Activated CD4-positive, alpha-beta memory T cell treated with anti-CD3 and anti-CD28 coated beads for 36 hours (primary cell): ENCODE results near the gene FAM149B1. TPM values are rescaled to one million over a fixed set of nuclear protein-coding genes. Genes with fewer than 3 reads are reported as not detected.

Source experiments
- CTCF ChIA-PET: fragments of 350-600 bp; sonication (Branson Sonifier 250); formaldehyde crosslinking; loops from one replicate; lab custom pipeline; 2021; ENCODE audit warnings: antibody characterized with exemption, inconsistent platforms; lab: Charles Lee
- POLR2A ChIA-PET: fragments of 350-600 bp; sonication (Branson Sonifier 250); formaldehyde crosslinking; loops from one replicate; lab custom pipeline; 2021; ENCODE audit warnings: antibody characterized with exemption; lab: Charles Lee
- DNase-seq: peaks from one replicate; pipeline ENCODE4 v3.0.0-alpha.2; 2020
- H3K27ac Mint-ChIP-seq: one replicate; pipeline ENCODE4 v1.8.0; 2021; ENCODE audit warnings: mixed read lengths
- H3K27me3 Mint-ChIP-seq: one replicate; pipeline ENCODE4 v1.8.0; 2021; ENCODE audit warnings: mixed read lengths
- H3K36me3 Mint-ChIP-seq: one replicate; pipeline ENCODE4 v1.8.0; 2021; ENCODE audit warnings: mixed read lengths
- H3K4me1 Mint-ChIP-seq: one replicate; pipeline ENCODE4 v1.8.0; 2021; ENCODE audit warnings: low read depth, mixed read lengths
- H3K4me3 Mint-ChIP-seq: one replicate; pipeline ENCODE4 v1.8.0; 2021; ENCODE audit warnings: mild to moderate bottlenecking, mixed read lengths
- H3K9me3 Mint-ChIP-seq: one replicate; pipeline ENCODE4 v1.8.0; 2021; ENCODE audit warnings: mixed read lengths
- intact Hi-C: fragments of 100-400 bp; cut with micrococcal nuclease; formaldehyde crosslinking; loops from one replicate; pipeline ENCODE4 v1.15.1; 2023
- total RNA-seq, 2 experiments: library from RNA; stranded (reverse); gene quantifications; one replicate each; pipeline ENCODE4 v1.2.3, GENCODE V29; 2021

FAM149B1 gene
- total RNA-seq, 2 experiments from 2014 or later, result 12.8 to 14.6 TPM

DNA sequence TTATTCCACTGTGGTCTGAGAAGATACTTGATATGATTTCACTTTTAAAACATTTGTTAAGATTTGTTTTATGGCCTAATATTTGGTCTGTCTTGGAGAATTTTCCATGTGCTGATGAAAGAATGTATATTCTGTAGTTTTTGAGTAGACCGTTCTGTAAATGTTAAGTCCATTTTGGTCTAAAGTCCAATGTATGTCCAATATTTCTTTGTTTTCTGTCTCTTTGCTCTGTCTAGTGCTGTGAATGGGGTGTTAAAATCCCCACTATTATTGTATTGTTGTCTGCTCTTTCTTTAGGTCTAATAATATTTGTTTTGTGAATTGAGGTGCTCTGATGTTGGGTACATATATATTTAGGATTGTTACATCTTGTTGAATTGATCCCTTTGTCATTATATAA, 47.8 kb downstream of the FAM149B1 start:
- CTCF ChIA-PET, result no interaction called here
- no peak for DNase-seq
- no peaks in the 10 kb centered on the region for H3K4me1 Mint-ChIP-seq
- POLR2A ChIA-PET, result no interaction called here
- H3K36me3 Mint-ChIP-seq, result peaks cover 45% of the 10 kb centered on the region
- no peak overlapping the region for H3K4me3 Mint-ChIP-seq
- no peaks in the 10 kb centered on the region for H3K27me3 Mint-ChIP-seq
- intact Hi-C loops, result no loop called here
- no peaks in the 10 kb centered on the region for H3K9me3 Mint-ChIP-seq
- no peak overlapping the region for H3K27ac Mint-ChIP-seq

DNA sequence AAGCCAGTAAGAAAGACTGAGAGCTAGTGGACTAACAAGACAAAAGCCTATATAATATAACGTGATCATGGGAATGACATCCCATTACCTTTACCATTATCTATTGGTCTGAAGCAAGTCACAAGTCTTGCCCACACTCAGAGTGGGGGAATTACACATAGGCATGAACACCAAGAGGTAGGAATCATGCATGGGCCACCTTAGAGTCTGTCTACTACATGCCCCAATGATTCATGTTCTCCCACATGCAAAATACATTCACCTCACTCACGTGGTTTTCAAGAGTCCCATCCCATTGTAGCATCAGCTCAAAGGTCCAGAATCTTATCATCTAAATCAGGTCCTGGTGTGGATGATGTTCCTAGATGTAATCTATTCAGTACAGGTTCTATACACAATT, 49.7 kb downstream of the FAM149B1 start:
- no peaks in the 10 kb centered on the region for H3K9me3 Mint-ChIP-seq
- no peak for DNase-seq
- no peaks in the 10 kb centered on the region for H3K4me1 Mint-ChIP-seq
- POLR2A ChIA-PET, result interaction anchor here (0.7 kb wide), 1 partner anchor 47 kb away, joined by 3 read pairs; no protein-coding TSS in a partner anchor
- no peak overlapping the region for H3K27ac Mint-ChIP-seq
- peaks cover 51% of the 10 kb centered on the region for H3K36me3 Mint-ChIP-seq
- intact Hi-C loops, result no loop called here
- CTCF ChIA-PET, result no interaction called here
- no peaks in the 10 kb centered on the region for H3K27me3 Mint-ChIP-seq
- H3K4me3 Mint-ChIP-seq, result no peak overlapping the region

DNA sequence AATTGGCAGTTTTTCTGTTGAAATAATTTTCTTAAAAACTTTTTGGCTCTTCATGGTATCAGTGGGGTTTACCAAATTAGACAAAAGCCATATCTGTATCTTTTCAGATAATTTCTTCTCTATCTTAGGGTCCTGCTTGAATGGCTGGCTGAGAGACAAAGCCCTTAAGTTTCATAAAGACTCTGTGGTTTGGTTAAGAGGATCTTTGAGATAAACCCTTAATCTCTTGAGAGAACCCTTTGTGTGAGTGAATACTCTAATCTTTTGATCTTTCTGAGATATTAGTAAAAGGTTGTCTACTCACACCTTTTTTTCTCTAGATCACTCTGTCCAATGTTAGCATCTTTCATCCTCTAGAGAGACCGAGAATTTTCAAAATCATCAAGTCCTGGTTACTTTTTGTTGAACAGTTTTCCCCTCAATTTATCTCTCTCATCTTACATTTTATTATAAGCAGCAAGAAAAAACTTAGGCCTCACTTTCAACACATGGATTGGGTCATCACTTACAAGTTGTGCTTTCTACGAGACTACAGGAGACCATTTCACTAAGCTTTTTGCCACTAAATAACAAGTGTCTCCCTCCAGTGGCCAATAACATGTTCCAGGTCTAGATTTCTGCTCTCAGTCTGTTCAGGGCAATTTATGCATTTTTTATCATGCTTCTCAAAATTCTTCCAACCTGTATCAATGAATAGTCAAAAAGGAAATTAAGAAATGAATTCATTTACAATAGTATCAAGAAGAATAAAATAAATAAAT, 50.7 kb downstream of the FAM149B1 start:
- DNase-seq, result no peak
- no peaks in the 10 kb centered on the region for H3K4me1 Mint-ChIP-seq
- H3K27ac Mint-ChIP-seq, result no peak overlapping the region
- no peaks in the 10 kb centered on the region for H3K27me3 Mint-ChIP-seq
- intact Hi-C loops, result no loop called here
- H3K36me3 Mint-ChIP-seq, result peaks cover 46% of the 10 kb centered on the region
- ChIA-PET CTCF (interaction anchor here (0.6 kb wide), 1 partner anchor 29 kb away, joined by 3 read pairs; no protein-coding TSS in a partner anchor), POLR2A (interaction anchor here (0.7 kb wide), 1 partner anchor 48 kb away, joined by 3 read pairs; no protein-coding TSS in a partner anchor)
- no peaks in the 10 kb centered on the region for H3K9me3 Mint-ChIP-seq
- H3K4me3 Mint-ChIP-seq, result no peak overlapping the region

DNA sequence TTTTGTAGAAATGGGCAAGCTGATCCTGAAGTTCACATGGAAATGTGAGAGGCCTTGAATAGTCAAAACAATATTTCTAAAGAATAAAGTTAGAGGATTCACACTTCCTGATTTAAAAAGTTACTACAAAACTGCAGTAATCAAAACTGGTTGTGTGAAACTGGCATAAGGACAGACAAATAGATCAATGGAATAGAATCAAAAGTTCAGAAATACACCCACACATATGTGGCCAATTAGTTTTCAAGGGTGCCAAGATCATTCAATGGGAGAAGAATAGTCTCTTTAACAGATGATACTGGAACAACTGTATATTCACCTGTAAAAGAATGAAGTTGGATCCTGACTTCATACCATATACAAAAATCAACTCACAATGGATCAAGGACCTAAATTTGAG, 51.5 kb downstream of the FAM149B1 start:
- ChIA-PET POLR2A (no interaction called here), CTCF (no interaction called here)
- H3K27me3 Mint-ChIP-seq, result no peaks in the 10 kb centered on the region
- no peaks in the 10 kb centered on the region for H3K9me3 Mint-ChIP-seq
- no peaks in the 10 kb centered on the region for H3K4me1 Mint-ChIP-seq
- DNase-seq, result no peak
- peaks cover 39% of the 10 kb centered on the region for H3K36me3 Mint-ChIP-seq
- intact Hi-C loops, result no loop called here
- H3K27ac Mint-ChIP-seq, result no peak overlapping the region
- H3K4me3 Mint-ChIP-seq, result no peak overlapping the region

DNA sequence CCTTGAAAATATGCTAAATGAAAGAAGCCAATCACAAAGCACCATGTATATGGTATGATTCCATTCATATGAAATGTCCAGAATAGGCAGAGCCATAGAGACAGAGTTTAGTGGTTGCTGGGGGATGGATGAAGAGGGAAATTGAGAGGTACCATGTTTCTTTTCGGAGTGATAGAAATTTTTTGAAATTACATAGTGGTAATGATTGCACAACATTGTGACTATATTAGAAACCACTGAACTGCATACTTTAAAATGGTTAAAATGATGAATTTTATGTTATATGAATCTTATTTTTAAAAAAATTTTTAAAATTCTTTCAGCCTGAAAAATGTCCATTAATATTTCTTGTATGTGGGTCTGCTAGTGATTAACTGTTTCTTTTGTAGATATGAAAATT, 53.1 kb downstream of the FAM149B1 start:
- Mint-ChIP-seq H3K27ac (no peak overlapping the region), H3K4me3 (no peak overlapping the region), H3K36me3 (peaks cover 32% of the 10 kb centered on the region), H3K27me3 (no peaks in the 10 kb centered on the region), H3K4me1 (peaks cover 3% of the 10 kb centered on the region), H3K9me3 (no peaks in the 10 kb centered on the region)
- intact Hi-C loops, result no loop called here
- POLR2A ChIA-PET, result no interaction called here
- CTCF ChIA-PET, result no interaction called here
- no peak for DNase-seq

DNA sequence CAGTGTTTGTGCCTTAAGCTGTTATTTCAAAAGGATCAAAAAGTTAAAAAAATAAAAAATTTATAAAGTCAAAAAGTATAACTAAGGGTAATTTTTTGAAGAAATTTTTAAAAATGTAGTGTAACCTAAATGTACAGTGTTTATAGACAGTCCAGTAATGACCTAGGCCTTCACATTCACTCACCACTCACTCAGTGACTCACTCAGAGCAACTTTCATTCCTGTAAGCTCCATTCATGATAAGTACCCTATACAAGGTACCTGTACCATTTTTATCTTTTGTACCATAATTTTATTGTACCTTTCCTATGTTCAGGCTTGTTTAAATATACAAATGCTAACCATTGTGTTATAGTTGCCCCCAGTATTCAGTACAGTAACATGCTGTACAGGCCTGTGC, 57.6 kb downstream of the FAM149B1 start:
- Mint-ChIP-seq H3K4me1 (peaks cover 3% of the 10 kb centered on the region), H3K4me3 (no peak overlapping the region), H3K27ac (no peak overlapping the region), H3K27me3 (no peaks in the 10 kb centered on the region), H3K9me3 (no peaks in the 10 kb centered on the region), H3K36me3 (peaks cover 12% of the 10 kb centered on the region)
- POLR2A ChIA-PET, result no interaction called here
- no peak for DNase-seq
- intact Hi-C loops, result no loop called here
- CTCF ChIA-PET, result no interaction called here

- no peak for DNase-seq
- peaks cover 9% of the 10 kb centered on the region for H3K36me3 Mint-ChIP-seq
- H3K9me3 Mint-ChIP-seq, result no peaks in the 10 kb centered on the region
- no peak overlapping the region for H3K4me3 Mint-ChIP-seq
- no peaks in the 10 kb centered on the region for H3K27me3 Mint-ChIP-seq
- no peak overlapping the region for H3K27ac Mint-ChIP-seq
- peaks cover 3% of the 10 kb centered on the region for H3K4me1 Mint-ChIP-seq
- intact Hi-C loops, result no loop called here
- POLR2A ChIA-PET, result no interaction called here
- CTCF ChIA-PET, result no interaction called here
Measured at GRCh38 chr10:73226663-73227062, 58.7 kb downstream of the FAM149B1 start.

GRCh38 chr10:73228247-73228646, 60.3 kb downstream of the FAM149B1 start:
- H3K27me3 Mint-ChIP-seq, result no peaks in the 10 kb centered on the region
- H3K9me3 Mint-ChIP-seq, result no peaks in the 10 kb centered on the region
- H3K36me3 Mint-ChIP-seq, result peaks cover 9% of the 10 kb centered on the region
- no peak for DNase-seq
- H3K4me1 Mint-ChIP-seq, result peaks cover 3% of the 10 kb centered on the region
- H3K27ac Mint-ChIP-seq, result no peak overlapping the region
- CTCF ChIA-PET, result no interaction called here
- POLR2A ChIA-PET, result no interaction called here
- H3K4me3 Mint-ChIP-seq, result no peak overlapping the region
- intact Hi-C loops, result no loop called here

GRCh38 chr10:73229567-73229966, 61.6 kb downstream of the FAM149B1 start:
- Mint-ChIP-seq H3K36me3 (peaks cover 15% of the 10 kb centered on the region), H3K4me1 (peaks cover 3% of the 10 kb centered on the region), H3K27me3 (no peaks in the 10 kb centered on the region), H3K9me3 (no peaks in the 10 kb centered on the region), H3K27ac (no peak overlapping the region), H3K4me3 (no peak overlapping the region)
- no peak for DNase-seq
- POLR2A ChIA-PET, result no interaction called here
- CTCF ChIA-PET, result no interaction called here
- intact Hi-C loops, result no loop called here

GRCh38 chr10:73232887-73233286, 65.0 kb downstream of the FAM149B1 start:
- no peaks in the 10 kb centered on the region for H3K4me1 Mint-ChIP-seq
- H3K27me3 Mint-ChIP-seq, result no peaks in the 10 kb centered on the region
- ChIA-PET POLR2A (interaction anchor here (0.9 kb wide), 1 partner anchor 14 kb away, joined by 3 read pairs; the partner anchor contains the start of gene DNAJC9), CTCF (no interaction called here)
- peaks cover 21% of the 10 kb centered on the region for H3K36me3 Mint-ChIP-seq
- intact Hi-C loops, result no loop called here
- no peak overlapping the region for H3K27ac Mint-ChIP-seq
- DNase-seq, result no peak
- no peak overlapping the region for H3K4me3 Mint-ChIP-seq
- no peaks in the 10 kb centered on the region for H3K9me3 Mint-ChIP-seq

- no peaks in the 10 kb centered on the region for H3K4me1 Mint-ChIP-seq
- no peak overlapping the region for H3K4me3 Mint-ChIP-seq
- intact Hi-C loops, result no loop called here
- CTCF ChIA-PET, result no interaction called here
- POLR2A ChIA-PET, result interaction anchor here (1.3 kb wide), 1 partner anchor 12 kb away, joined by 5 read pairs; no protein-coding TSS in a partner anchor
- no peak overlapping the region for H3K27ac Mint-ChIP-seq
- no peaks in the 10 kb centered on the region for H3K9me3 Mint-ChIP-seq
- DNase-seq, result no peak
- H3K27me3 Mint-ChIP-seq, result no peaks in the 10 kb centered on the region
- H3K36me3 Mint-ChIP-seq, result peaks cover 22% of the 10 kb centered on the region
Measured at GRCh38 chr10:73233883-73234282, 66.0 kb downstream of the FAM149B1 start.

- Mint-ChIP-seq H3K4me3 (no peak overlapping the region), H3K27ac (no peak overlapping the region)
Measured at GRCh38 chr10:73234695-73235094, 66.8 kb downstream of the FAM149B1 start.

More at GRCh38 chr10:73234695-73235094, 66.8 kb downstream of the FAM149B1 start:
- H3K36me3 Mint-ChIP-seq, result peaks cover 24% of the 10 kb centered on the region
- no peak for DNase-seq
- H3K27me3 Mint-ChIP-seq, result no peaks in the 10 kb centered on the region
- H3K9me3 Mint-ChIP-seq, result no peaks in the 10 kb centered on the region
- intact Hi-C loops, result no loop called here
- ChIA-PET POLR2A (interaction anchor here (0.5 to 1.3 kb wide), 2 partner anchors 11 to 362 kb away, joined by 3 to 5 read pairs; no protein-coding TSS in a partner anchor), CTCF (no interaction called here)
- no peaks in the 10 kb centered on the region for H3K4me1 Mint-ChIP-seq
